OCI-LY1 (cell line): Measurements from ENCODE around the gene NIPA2.
"Not testable (repeated sequence)": the region's sequence is repeated elsewhere in the genome, so short reads cannot be mapped to it uniquely, and the experiment has no call there.

Experiments
- H2AFZ ChIP-seq: fragments of 200-600 bp; sonication (generic), shearing (Covaris generic); 2 replicates; pipeline ENCODE4 v1.6.0; 2014; ENCODE audit warnings: antibody characterized with exemption, mild to moderate bottlenecking, low read length
- H3F3A ChIP-seq: fragments of 200-600 bp; sonication (generic), shearing (Covaris generic); 2 replicates; pipeline ENCODE4 v1.6.0; 2014; ENCODE audit warnings: mild to moderate bottlenecking, antibody characterized with exemption, low read length, moderate library complexity; ENCODE audit not compliant: insufficient read depth
- H3K27ac ChIP-seq: fragments of 200-600 bp; sonication (generic); 2 replicates; pipeline ENCODE4 v1.5.1; 2014; ENCODE audit warnings: low read length, mixed run types, mild to moderate bottlenecking, low read depth; ENCODE audit not compliant: poor library complexity, severe bottlenecking
- H3K27me3 ChIP-seq: fragments of 200-600 bp; sonication (generic); 2 replicates; pipeline ENCODE4 v1.6.0; 2014; ENCODE audit warnings: antibody characterized with exemption, mild to moderate bottlenecking, low read length, moderate library complexity; ENCODE audit not compliant: insufficient read depth
- H3K36me3 ChIP-seq: fragments of 200-600 bp; sonication (generic); 2 replicates; pipeline ENCODE4 v1.6.1; 2014; ENCODE audit warnings: mild to moderate bottlenecking, antibody characterized with exemption, low read length, moderate library complexity, mixed read lengths; ENCODE audit not compliant: insufficient read depth
- H3K4me1 ChIP-seq: fragments of 200-600 bp; sonication (generic); 2 replicates; pipeline ENCODE4 v1.5.1; 2014; ENCODE audit warnings: mild to moderate bottlenecking, low read length, moderate library complexity; ENCODE audit not compliant: insufficient read depth, severe bottlenecking
- H3K4me2 ChIP-seq: fragments of 200-600 bp; sonication (generic), shearing (Covaris generic); 2 replicates; pipeline ENCODE4 v1.6.1; 2014; ENCODE audit warnings: low read length
- H3K4me3 ChIP-seq: fragments of 200-600 bp; sonication (generic); 2 replicates; pipeline ENCODE4 v1.5.1; 2014; ENCODE audit warnings: low read length, low read depth, mild to moderate bottlenecking, mixed read lengths; ENCODE audit not compliant: poor library complexity, severe bottlenecking
- H3K79me2 ChIP-seq: fragments of 200-600 bp; shearing (Covaris generic); 2 replicates; pipeline ENCODE4 v1.6.1; 2016; ENCODE audit warnings: mixed run types, low read length, mixed read lengths; ENCODE audit not compliant: insufficient read depth
- H3K9ac ChIP-seq: fragments of 200-600 bp; sonication (generic), shearing (Covaris generic); 2 replicates; pipeline ENCODE4 v1.6.1; 2014; ENCODE audit warnings: mild to moderate bottlenecking, low read length, mixed read lengths
- H3K9me2 ChIP-seq: fragments of 200-600 bp; sonication (generic), shearing (Covaris generic); 2 replicates; pipeline ENCODE4 v1.6.1; 2014; ENCODE audit warnings: low read depth, mild to moderate bottlenecking, low read length, mixed read lengths
- H3K9me3 ChIP-seq: fragments of 200-600 bp; shearing (Covaris generic); 2 replicates; pipeline ENCODE4 v1.6.1; 2014; ENCODE audit warnings: low read length, mixed read lengths
- H4K20me1 ChIP-seq: fragments of 200-600 bp; sonication (generic), shearing (Covaris generic); 2 replicates; pipeline ENCODE4 v1.6.0; 2016; ENCODE audit warnings: mild to moderate bottlenecking, low read length; ENCODE audit not compliant: insufficient read depth
- CTCF ChIP-seq: fragments of 200-600 bp; sonication (generic), shearing (Covaris generic); IDR thresholded peaks from 2 replicates; pipeline ENCODE4 v1.5.1; 2017; ENCODE audit warnings: mild to moderate bottlenecking, antibody characterized with exemption, low read length, moderate library complexity, mixed read lengths
- EZH2 ChIP-seq: fragments of 200-600 bp; sonication (generic), shearing (Covaris generic); IDR thresholded peaks from 2 replicates; pipeline ENCODE4 v1.8.0; 2017; ENCODE audit warnings: borderline replicate concordance, mixed run types, mild to moderate bottlenecking, antibody characterized with exemption, low read length, moderate library complexity, mixed read lengths

The NIPA2 gene

GRCh38 chr15:22795206-22796063, 43.0 kb upstream of the NIPA2 start:
- Histone ChIP-seq H3K36me3 (0 out of 2 replicates have a peak, but pooled peaks cover 4% of the 10 kb centered on the region), H3K9me3 (no peaks in the 10 kb centered on the region), H3K9me2 (no peaks in the 10 kb centered on the region), H3K27ac (peak overlapping the region; percentile 94), H3K27me3 (no peaks in the 10 kb centered on the region), H3K4me3 (no peak overlapping the region), H3K79me2 (peaks cover 52% of the 10 kb centered on the region), H2AFZ (no peak overlapping the region), H4K20me1 (no peaks in the 10 kb centered on the region), H3K4me2 (peak overlapping the region; percentile 34; the same call in 1 of the 2 replicates), H3K4me1 (peaks cover 73% of the 10 kb centered on the region), H3F3A (peaks cover 5% of the 10 kb centered on the region; the same call in 1 of the 2 replicates), H3K9ac (peak overlapping the region; percentile 58)
- TF ChIP-seq EZH2 (no peak), CTCF (peak; percentile 25; the same call in 1 of the 2 replicates)

- no peaks in the 10 kb centered on the region for H3K27me3 ChIP-seq
- H2AFZ ChIP-seq: no peak overlapping the region
- no peaks in the 10 kb centered on the region for H4K20me1 ChIP-seq
- H3F3A ChIP-seq: peaks cover 5% of the 10 kb centered on the region; the same call in 1 of the 2 replicates
- peak overlapping the region; percentile 94 for H3K27ac ChIP-seq
- no peak for TF ChIP-seq EZH2
- TF ChIP-seq CTCF: no peak
- peak overlapping the region; percentile 58 for H3K9ac ChIP-seq
- H3K4me3 ChIP-seq: peak overlapping the region; percentile 49
- peaks cover 49% of the 10 kb centered on the region for H3K79me2 ChIP-seq
- peaks cover 72% of the 10 kb centered on the region for H3K4me1 ChIP-seq
- H3K9me3 ChIP-seq: no peaks in the 10 kb centered on the region
- 0 out of 2 replicates have a peak, but pooled peaks cover 4% of the 10 kb centered on the region for H3K36me3 ChIP-seq
- no peaks in the 10 kb centered on the region for H3K9me2 ChIP-seq
- H3K4me2 ChIP-seq: peak overlapping the region; percentile 34; the same call in 1 of the 2 replicates
Measured at GRCh38 chr15:22796079-22796478, 42.4 kb upstream of the NIPA2 start.

GRCh38 chr15:22799902-22800301, 38.6 kb upstream of the NIPA2 start:
- H3K27ac ChIP-seq: peak overlapping the region; percentile 35
- TF ChIP-seq EZH2: no peak
- no peaks in the 10 kb centered on the region for H3K9me3 ChIP-seq
- H3F3A ChIP-seq: peaks cover 5% of the 10 kb centered on the region; the same call in 1 of the 2 replicates
- no peak overlapping the region for H3K4me3 ChIP-seq
- no peak overlapping the region for H3K4me2 ChIP-seq
- no peaks in the 10 kb centered on the region for H3K9me2 ChIP-seq
- no peaks in the 10 kb centered on the region for H4K20me1 ChIP-seq
- H3K4me1 ChIP-seq: peaks cover 73% of the 10 kb centered on the region
- H3K79me2 ChIP-seq: peaks cover 52% of the 10 kb centered on the region
- H3K27me3 ChIP-seq: no peaks in the 10 kb centered on the region
- 0 out of 2 replicates have a peak, but pooled peaks cover 4% of the 10 kb centered on the region for H3K36me3 ChIP-seq
- H2AFZ ChIP-seq: no peak overlapping the region
- H3K9ac ChIP-seq: no peak overlapping the region

- peaks cover 70% of the 10 kb centered on the region for H3K79me2 ChIP-seq
- not testable (repeated sequence) for H3K4me3 ChIP-seq, H3K27me3 ChIP-seq
Measured at GRCh38 chr15:22803006-22803405, 35.5 kb upstream of the NIPA2 start.

More at GRCh38 chr15:22803006-22803405, 35.5 kb upstream of the NIPA2 start:
- not testable (repeated sequence) for H4K20me1 ChIP-seq, H3K9me2 ChIP-seq, H2AFZ ChIP-seq, H3K4me2 ChIP-seq, H3K27ac ChIP-seq, H3K9me3 ChIP-seq, H3F3A ChIP-seq, H3K9ac ChIP-seq
- Histone ChIP-seq H3K36me3 (peaks cover 10% of the 10 kb centered on the region; the same call in 1 of the 2 replicates), H3K4me1 (peaks cover 43% of the 10 kb centered on the region)
